ENCODE data around the gene ALOX15B.
"Not testable (repeated sequence)": the region's sequence is repeated elsewhere in the genome, so short reads cannot be mapped to it uniquely, and the experiment has no call there.

The ALOX15B gene

GRCh38 chr17:8024161-8024560 is 14.7 kb upstream of the ALOX15B start:
- not testable (repeated sequence) for H3K4me3 ChIP-seq (ENCODE audit: extremely low read depth, insufficient read depth, low read length, poor library complexity, severe bottlenecking); H3K9me3 ChIP-seq (ENCODE audit: control insufficient read depth, low read length); H3K36me3 ChIP-seq (ENCODE audit: control insufficient read depth, insufficient read depth, low read length); H3K27ac ChIP-seq (ENCODE audit: low read depth, low read length, severe bottlenecking)
- 80 to 90% methylated on average over 1 to 4 of the region's 6 CpGs for WGBS, 2 experiments (ENCODE audit: insufficient coverage in 2 of 2)
- peaks cover 18% of the 10 kb centered on the region for H3K4me1 ChIP-seq (ENCODE audit: control insufficient read depth, insufficient read depth, low read length, poor library complexity, severe bottlenecking)

GRCh38 chr17:8025176-8025911 is 13.5 kb upstream of the ALOX15B start:
- H3K4me1 ChIP-seq (ENCODE audit: control insufficient read depth, insufficient read depth, low read length, poor library complexity, severe bottlenecking), result peaks cover 11% of the 10 kb centered on the region
- H3K27ac ChIP-seq (ENCODE audit: low read depth, low read length, severe bottlenecking), result no peak overlapping the region
- peaks cover 6% of the 10 kb centered on the region for H3K9me3 ChIP-seq (ENCODE audit: control insufficient read depth, low read length)
- H3K4me3 ChIP-seq (ENCODE audit: extremely low read depth, insufficient read depth, low read length, poor library complexity, severe bottlenecking), result no peak overlapping the region
- WGBS, 2 experiments (ENCODE audit: insufficient coverage in 2 of 2), result 86 to 100% methylated on average over 4 to 6 of the region's 9 CpGs
- no peaks in the 10 kb centered on the region for H3K36me3 ChIP-seq (ENCODE audit: control insufficient read depth, insufficient read depth, low read length)

DNA sequence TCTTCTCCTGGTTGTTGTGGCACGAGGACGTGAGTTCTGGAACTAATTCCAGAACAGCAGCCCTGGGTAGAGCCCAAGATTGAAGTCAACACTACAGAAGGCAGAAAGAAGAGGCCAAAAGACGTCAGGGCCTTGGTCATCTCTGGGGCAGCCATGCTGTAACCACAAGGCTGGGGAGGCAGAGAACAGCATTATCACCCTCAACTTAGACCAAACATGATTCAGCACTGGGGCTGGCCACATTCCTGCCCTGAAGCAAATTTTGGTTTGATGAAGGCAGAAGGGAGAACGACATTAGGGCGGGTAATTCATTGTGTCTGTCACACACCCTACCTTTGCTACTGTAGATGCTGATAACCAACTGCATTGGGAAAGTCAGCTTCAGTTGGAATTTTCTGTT is 9.7 kb upstream of the ALOX15B start:
- H3K4me3 ChIP-seq (ENCODE audit: extremely low read depth, insufficient read depth, low read length, poor library complexity, severe bottlenecking), result no peak overlapping the region
- no peak overlapping the region for H3K27ac ChIP-seq (ENCODE audit: low read depth, low read length, severe bottlenecking)
- H3K36me3 ChIP-seq (ENCODE audit: control insufficient read depth, insufficient read depth, low read length), result no peaks in the 10 kb centered on the region
- 55 to 90% methylated on average over 1 to 4 of the region's 5 CpGs for WGBS, 2 experiments (ENCODE audit: insufficient coverage in 2 of 2)
- no peaks in the 10 kb centered on the region for H3K4me1 ChIP-seq (ENCODE audit: control insufficient read depth, insufficient read depth, low read length, poor library complexity, severe bottlenecking)
- H3K9me3 ChIP-seq (ENCODE audit: control insufficient read depth, low read length), result peaks cover 6% of the 10 kb centered on the region

DNA sequence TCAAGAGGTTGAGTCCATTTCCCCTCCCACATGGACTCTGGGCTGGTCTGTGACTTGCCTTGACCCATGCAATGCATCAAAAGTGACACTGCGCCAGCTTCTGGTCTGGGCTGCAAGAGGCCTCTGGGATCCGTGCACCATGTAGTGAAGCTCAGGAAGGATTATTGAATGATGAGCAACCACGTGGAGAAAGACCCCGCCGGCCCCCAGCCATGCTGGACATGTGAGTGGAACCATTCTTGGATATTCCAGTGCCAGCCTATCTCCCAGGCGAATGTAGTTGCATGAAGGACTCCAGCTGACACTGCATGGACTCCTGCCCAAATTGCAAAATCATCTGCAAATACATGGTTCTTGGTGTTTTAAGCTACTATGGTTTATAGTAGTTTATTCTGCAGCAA is 7.6 kb upstream of the ALOX15B start:
- no peak overlapping the region for H3K27ac ChIP-seq (ENCODE audit: low read depth, low read length, severe bottlenecking)
- no peak overlapping the region for H3K4me3 ChIP-seq (ENCODE audit: extremely low read depth, insufficient read depth, low read length, poor library complexity, severe bottlenecking)
- peaks cover 6% of the 10 kb centered on the region for H3K9me3 ChIP-seq (ENCODE audit: control insufficient read depth, low read length)
- WGBS, 2 experiments (ENCODE audit: insufficient coverage in 2 of 2), result 91 to 93% methylated on average over 5 to 6 of the region's 6 CpGs
- H3K4me1 ChIP-seq (ENCODE audit: control insufficient read depth, insufficient read depth, low read length, poor library complexity, severe bottlenecking), result no peaks in the 10 kb centered on the region
- no peaks in the 10 kb centered on the region for H3K36me3 ChIP-seq (ENCODE audit: control insufficient read depth, insufficient read depth, low read length)

DNA sequence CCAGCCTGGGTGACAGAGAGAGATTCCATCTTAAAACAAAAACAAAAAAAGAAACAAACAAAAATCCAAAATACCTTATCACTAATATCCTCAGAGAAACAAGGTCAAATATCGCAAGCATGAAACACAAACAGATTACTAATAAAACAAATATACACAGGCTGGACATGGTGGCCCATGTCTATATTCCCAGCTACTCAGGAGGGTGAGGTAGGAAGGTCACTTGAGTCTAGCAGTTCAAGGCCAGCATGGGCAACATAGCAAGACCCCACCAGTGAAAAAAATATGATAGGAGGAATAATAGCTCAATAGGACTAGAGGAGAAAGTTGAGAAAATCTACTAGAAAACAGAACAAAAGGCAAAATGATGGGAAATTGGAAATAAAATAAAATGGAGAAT is 6.9 kb upstream of the ALOX15B start:
- Histone ChIP-seq H3K36me3 (ENCODE audit: control insufficient read depth, insufficient read depth, low read length) (no peaks in the 10 kb centered on the region), H3K4me1 (ENCODE audit: control insufficient read depth, insufficient read depth, low read length, poor library complexity, severe bottlenecking) (no peaks in the 10 kb centered on the region), H3K4me3 (ENCODE audit: extremely low read depth, insufficient read depth, low read length, poor library complexity, severe bottlenecking) (no peak overlapping the region), H3K9me3 (ENCODE audit: control insufficient read depth, low read length) (peaks cover 6% of the 10 kb centered on the region), H3K27ac (ENCODE audit: low read depth, low read length, severe bottlenecking) (no peak overlapping the region)
- WGBS, 2 experiments (ENCODE audit: insufficient coverage in 2 of 2), result no CpG with 5 or more reads among the region's 1 CpG

- Histone ChIP-seq H3K9me3 (ENCODE audit: control insufficient read depth, low read length) (peaks cover 6% of the 10 kb centered on the region), H3K36me3 (ENCODE audit: control insufficient read depth, insufficient read depth, low read length) (no peaks in the 10 kb centered on the region), H3K4me1 (ENCODE audit: control insufficient read depth, insufficient read depth, low read length, poor library complexity, severe bottlenecking) (no peaks in the 10 kb centered on the region), H3K4me3 (ENCODE audit: extremely low read depth, insufficient read depth, low read length, poor library complexity, severe bottlenecking) (no peak overlapping the region), H3K27ac (ENCODE audit: low read depth, low read length, severe bottlenecking) (no peak overlapping the region)
- no CpG with 5 or more reads among the region's 2 CpGs for WGBS, 2 experiments (ENCODE audit: insufficient coverage in 2 of 2)
Measured at GRCh38 chr17:8032442-8032841, 6.4 kb upstream of the ALOX15B start.

DNA sequence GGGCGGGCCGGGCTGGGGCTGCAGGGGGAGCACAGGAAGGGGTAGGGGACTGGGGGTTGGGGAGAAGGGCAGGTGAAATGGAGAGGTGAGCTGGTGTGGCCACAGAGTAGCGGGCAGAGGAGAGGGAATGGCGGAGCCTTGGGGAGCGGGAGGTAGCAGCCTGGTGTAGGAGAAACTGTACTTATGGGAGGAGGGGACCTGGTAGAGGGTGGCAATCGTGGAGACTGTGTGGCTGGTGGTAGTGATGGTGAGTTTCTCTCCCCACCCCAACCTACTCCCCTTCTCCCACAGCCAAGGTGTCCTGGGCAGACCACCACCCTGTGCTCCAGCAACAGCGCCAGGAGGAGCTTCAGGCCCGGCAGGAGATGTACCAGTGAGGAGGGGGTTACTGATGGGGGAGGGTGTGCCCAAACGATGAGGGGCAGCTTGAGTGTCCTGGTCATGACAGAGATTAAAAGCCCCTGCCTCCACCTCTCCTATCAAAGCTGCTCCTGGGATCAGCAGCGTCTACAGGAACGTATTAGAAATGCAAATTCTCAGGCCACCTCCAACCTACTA is 831 bp downstream of the ALOX15B start:
- 96 to 100% methylated on average over 1 to 4 of the region's 11 CpGs for WGBS, 2 experiments (ENCODE audit: insufficient coverage in 2 of 2)
- no peak overlapping the region for H3K27ac ChIP-seq (ENCODE audit: low read depth, low read length, severe bottlenecking)
- H3K4me1 ChIP-seq (ENCODE audit: control insufficient read depth, insufficient read depth, low read length, poor library complexity, severe bottlenecking), result peaks cover 5% of the 10 kb centered on the region
- H3K36me3 ChIP-seq (ENCODE audit: control insufficient read depth, insufficient read depth, low read length), result no peaks in the 10 kb centered on the region
- no peak overlapping the region for H3K4me3 ChIP-seq (ENCODE audit: extremely low read depth, insufficient read depth, low read length, poor library complexity, severe bottlenecking)
- peaks cover 8% of the 10 kb centered on the region for H3K9me3 ChIP-seq (ENCODE audit: control insufficient read depth, low read length)

GRCh38 chr17:8041249-8041928 is 2.5 kb downstream of the ALOX15B start:
- Histone ChIP-seq H3K4me1 (ENCODE audit: control insufficient read depth, insufficient read depth, low read length, poor library complexity, severe bottlenecking) (peaks cover 5% of the 10 kb centered on the region), H3K36me3 (ENCODE audit: control insufficient read depth, insufficient read depth, low read length) (no peaks in the 10 kb centered on the region), H3K4me3 (ENCODE audit: extremely low read depth, insufficient read depth, low read length, poor library complexity, severe bottlenecking) (no peak overlapping the region), H3K27ac (ENCODE audit: low read depth, low read length, severe bottlenecking) (peak overlapping the region; percentile 89), H3K9me3 (ENCODE audit: control insufficient read depth, low read length) (peaks cover 8% of the 10 kb centered on the region)
- 78 to 79% methylated on average over 4 to 7 of the region's 8 CpGs for WGBS, 2 experiments (ENCODE audit: insufficient coverage in 2 of 2)

GRCh38 chr17:8041979-8042378 is 3.1 kb downstream of the ALOX15B start:
- Histone ChIP-seq H3K36me3 (ENCODE audit: control insufficient read depth, insufficient read depth, low read length) (no peaks in the 10 kb centered on the region), H3K4me1 (ENCODE audit: control insufficient read depth, insufficient read depth, low read length, poor library complexity, severe bottlenecking) (peaks cover 5% of the 10 kb centered on the region), H3K9me3 (ENCODE audit: control insufficient read depth, low read length) (peaks cover 8% of the 10 kb centered on the region), H3K27ac (ENCODE audit: low read depth, low read length, severe bottlenecking) (no peak overlapping the region), H3K4me3 (ENCODE audit: extremely low read depth, insufficient read depth, low read length, poor library complexity, severe bottlenecking) (no peak overlapping the region)

- Histone ChIP-seq H3K4me1 (ENCODE audit: control insufficient read depth, insufficient read depth, low read length, poor library complexity, severe bottlenecking) (peaks cover 5% of the 10 kb centered on the region), H3K36me3 (ENCODE audit: control insufficient read depth, insufficient read depth, low read length) (no peaks in the 10 kb centered on the region), H3K4me3 (ENCODE audit: extremely low read depth, insufficient read depth, low read length, poor library complexity, severe bottlenecking) (no peak overlapping the region), H3K9me3 (ENCODE audit: control insufficient read depth, low read length) (peaks cover 3% of the 10 kb centered on the region), H3K27ac (ENCODE audit: low read depth, low read length, severe bottlenecking) (no peak overlapping the region)
- WGBS, 2 experiments (ENCODE audit: insufficient coverage in 2 of 2), result 84 to 85% methylated on average over 20 to 22 of the region's 24 CpGs
Measured at GRCh38 chr17:8044819-8045810, 6.3 kb downstream of the ALOX15B start.

All from mesodermal cell (in vitro differentiated cells).